Kidney epithelial cell (primary cell): Measurements from ENCODE around the gene OLR1. TPM values are rescaled to one million over a fixed set of nuclear protein-coding genes. Genes with fewer than 3 reads are reported as not detected.
"Not testable (repeated sequence)": the region's sequence is repeated elsewhere in the genome, so short reads cannot be mapped to it uniquely, and the experiment has no call there.

ENCODE experiments used
- DNase-seq: peaks from one replicate; pipeline ENCODE4 v3.0.0-alpha.2; 2010; ENCODE audit warnings: low read depth
- H3K27me3 ChIP-seq: 2 replicates; pipeline ENCODE4 v1.6.0; 2011; ENCODE audit warnings: low read length; ENCODE audit not compliant: control insufficient read depth, insufficient read depth
- H3K36me3 ChIP-seq: 2 replicates; pipeline ENCODE4 v1.5.1; 2011; ENCODE audit warnings: low read length; ENCODE audit not compliant: control insufficient read depth, insufficient read depth
- H3K4me3 ChIP-seq: 2 replicates; pipeline ENCODE4 v1.5.1; 2011; ENCODE audit warnings: low read depth, mild to moderate bottlenecking, control low read depth, low read length
- CTCF ChIP-seq: IDR thresholded peaks from 2 replicates; pipeline ENCODE4 v1.5.1; 2011; ENCODE audit warnings: mild to moderate bottlenecking, moderate library complexity, low read length, control low read depth, inconsistent platforms; ENCODE audit not compliant: insufficient read depth, poor library complexity, severe bottlenecking
- total RNA-seq: library from RNA; depleted of rRNA; stranded (reverse); fragments of >200 nt; gene quantifications from 2 replicates; pipeline ENCODE4 v1.2.3, GENCODE V29; 2015

Gene OLR1
- total RNA-seq, 1 donor from 2014 or later, result not detected

- no peak for DNase-seq
- Histone ChIP-seq H3K36me3 (no peaks in the 10 kb centered on the region), H3K4me3 (no peak overlapping the region), H3K27me3 (no peaks in the 10 kb centered on the region)
- no peak for TF ChIP-seq CTCF
These were observed 39.4 kb upstream of the OLR1 start for GRCh38 chr12:10211101-10211939.

- no peak for TF ChIP-seq CTCF
- H3K4me3 ChIP-seq, result no peak overlapping the region
- DNase-seq, result no peak
These were observed 38.3 kb upstream of the OLR1 start for GRCh38 chr12:10210225-10210624.

GRCh38 chr12:10207136-10207535 is 35.2 kb upstream of the OLR1 start:
- DNase-seq, result no peak
- no peak overlapping the region for H3K4me3 ChIP-seq
- TF ChIP-seq CTCF, result no peak
- H3K36me3 ChIP-seq, result no peaks in the 10 kb centered on the region
- H3K27me3 ChIP-seq, result no peaks in the 10 kb centered on the region

More at GRCh38 chr12:10210225-10210624, 38.3 kb upstream of the OLR1 start:
- Histone ChIP-seq H3K36me3 (no peaks in the 10 kb centered on the region), H3K27me3 (no peaks in the 10 kb centered on the region)

DNA sequence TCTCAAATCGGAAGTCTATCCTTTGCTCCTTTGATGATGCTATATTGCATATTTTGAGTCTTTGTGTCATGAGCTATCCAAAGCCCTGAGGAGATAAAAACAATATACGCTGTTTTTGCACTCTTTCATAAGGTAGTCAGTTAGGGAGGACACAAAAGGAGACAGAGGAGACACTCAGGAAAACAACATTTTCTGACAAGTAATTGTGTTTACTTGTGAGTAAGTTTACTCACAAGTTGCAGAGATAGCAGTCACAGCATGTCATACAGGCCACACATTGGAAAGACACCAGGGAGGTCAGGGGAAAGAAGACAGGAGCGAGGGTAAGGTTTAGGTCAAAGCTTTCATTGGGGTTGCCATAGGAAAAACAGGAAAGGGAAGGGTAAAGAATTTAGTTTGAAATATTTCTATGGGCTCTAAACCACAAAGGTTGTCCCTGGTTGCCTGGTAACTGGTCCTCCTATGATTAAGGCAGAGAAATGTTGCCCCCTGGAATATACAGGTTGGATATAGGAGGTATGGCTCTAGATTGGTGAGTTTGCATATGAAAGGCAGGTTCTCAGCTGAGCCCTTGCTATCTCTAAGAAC is 33.4 kb upstream of the OLR1 start:
- no peak for TF ChIP-seq CTCF
- no peak for DNase-seq
- Histone ChIP-seq H3K4me3 (no peak overlapping the region), H3K27me3 (no peaks in the 10 kb centered on the region), H3K36me3 (no peaks in the 10 kb centered on the region)

- not testable (repeated sequence) for DNase-seq, H3K27me3 ChIP-seq, H3K4me3 ChIP-seq, H3K36me3 ChIP-seq
These were observed 32.6 kb upstream of the OLR1 start for GRCh38 chr12:10204495-10204894.

- no peaks in the 10 kb centered on the region for H3K27me3 ChIP-seq
- H3K4me3 ChIP-seq, result no peak overlapping the region
- no peak for DNase-seq
- H3K36me3 ChIP-seq, result no peaks in the 10 kb centered on the region
- no peak for TF ChIP-seq CTCF
These were observed 25.9 kb upstream of the OLR1 start for GRCh38 chr12:10197879-10198278.
